A673 (cell line): Measurements from ENCODE around the gene OR6K3. TPM values are rescaled to one million over a fixed set of nuclear protein-coding genes. Genes with fewer than 3 reads are reported as not detected.

Source experiments
- BruUV-seq: library from RNA; stranded (reverse); fragments of 400-500 nt; replicated peaks from 2 replicates; lab custom pipeline; 2021; lab: Mats Ljungman, UMichigan
- CTCF ChIA-PET: fragments of 300-600 bp; sonication (Branson Sonifier 250); formaldehyde crosslinking; loops from one replicate; lab custom pipeline; 2022; ENCODE audit warnings: antibody characterized with exemption; lab: Charles Lee
- POLR2A ChIA-PET: fragments of 300-600 bp; sonication (Branson Sonifier 250); formaldehyde crosslinking; loops from one replicate; lab custom pipeline; 2022; ENCODE audit warnings: antibody characterized with exemption; ENCODE audit not compliant: low non-redundant PET; lab: Charles Lee
- DNase-seq: peaks from one replicate; pipeline ENCODE4 v3.0.0-alpha.2; 2015; ENCODE audit warnings: low spot score
- H3K27ac ChIP-seq: fragments of 200-600 bp; sonication (generic); 2 replicates; pipeline ENCODE4 v1.5.1; 2016; ENCODE audit warnings: mixed run types, low read depth, mild to moderate bottlenecking, mixed read lengths, antibody characterized with exemption, low read length; ENCODE audit not compliant: poor library complexity, severe bottlenecking
- H3K27me3 ChIP-seq: fragments of 200-600 bp; sonication (generic); replicated peaks from 2 replicates; pipeline ENCODE4 v1.6.1; 2017; ENCODE audit warnings: mixed run types, low read depth, mild to moderate bottlenecking, mixed read lengths, antibody characterized with exemption, low read length; ENCODE audit not compliant: insufficient read depth, poor library complexity
- H3K36me3 ChIP-seq: fragments of 200-600 bp; sonication (generic); 2 replicates; pipeline ENCODE4 v1.6.1; 2016; ENCODE audit warnings: mixed run types, mild to moderate bottlenecking, mixed read lengths, antibody characterized with exemption, low read length; ENCODE audit not compliant: insufficient read depth, poor library complexity, severe bottlenecking
- H3K4me1 ChIP-seq: fragments of 200-600 bp; sonication (generic); 2 replicates; pipeline ENCODE4 v1.6.1; 2017; ENCODE audit warnings: mixed run types, mild to moderate bottlenecking, mixed read lengths, antibody characterized with exemption, low read length; ENCODE audit not compliant: insufficient read depth, poor library complexity, severe bottlenecking
- H3K4me3 ChIP-seq: fragments of 200-600 bp; sonication (generic); 2 replicates; pipeline ENCODE4 v1.5.1; 2016; ENCODE audit warnings: low read depth, mixed run types, mild to moderate bottlenecking, mixed read lengths, low read length; ENCODE audit not compliant: poor library complexity, severe bottlenecking
- H3K9me3 ChIP-seq: fragments of 200-600 bp; sonication (generic); 2 replicates; pipeline ENCODE4 v1.6.1; 2016; ENCODE audit warnings: mixed run types, low read depth, mild to moderate bottlenecking, mixed read lengths, antibody characterized with exemption, low read length; ENCODE audit not compliant: poor library complexity, severe bottlenecking
- EZH2 ChIP-seq: fragments of 200-600 bp; sonication (generic); IDR thresholded peaks from 2 replicates; pipeline ENCODE4 v1.6.1; 2017; ENCODE audit warnings: borderline replicate concordance, low read depth, mild to moderate bottlenecking, mixed read lengths, antibody characterized with exemption, low read length; ENCODE audit not compliant: poor library complexity, severe bottlenecking
- intact Hi-C: fragments of 100-400 bp; cut with micrococcal nuclease; formaldehyde crosslinking; loops from one replicate; pipeline ENCODE4 v1.10.0; 2022; ENCODE audit not compliant: unreplicated experiment
- total RNA-seq: library from RNA; stranded (reverse); gene quantifications from 2 replicates; pipeline ENCODE4 v1.2.3, GENCODE V29; 2021
- TF ChIP-seq, protein P1 (sequence below): fragments of 300-800, 200-600 bp; sonication (generic); conservative IDR thresholded peaks from 2 replicates; pipeline ENCODE4 v1.5.1; 2017; ENCODE audit warnings: low read depth, mild to moderate bottlenecking, antibody characterized with exemption, low read length, moderate library complexity, mixed read lengths

The OR6K3 gene
- total RNA-seq, 1 experiment from 2014 or later = not detected

DNA sequence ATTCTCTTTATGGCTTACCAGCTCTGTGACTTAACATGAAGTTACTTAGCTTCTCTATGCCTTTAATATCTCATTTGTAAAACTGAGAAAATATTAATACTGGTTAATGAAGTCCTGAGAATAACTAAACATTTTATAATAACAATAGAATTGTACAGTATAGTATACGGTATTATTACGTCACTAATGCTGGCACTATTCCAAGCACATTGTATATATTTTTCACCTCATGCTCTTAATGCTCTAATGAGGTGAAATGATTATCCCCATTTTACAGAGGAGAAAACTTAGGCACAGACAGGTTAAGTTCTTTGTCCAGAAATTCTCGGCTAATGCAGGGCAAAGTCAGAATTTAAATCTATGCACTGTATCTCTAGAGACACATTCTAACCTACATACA lies 856 bp downstream of the OR6K3 start:
- H3K27ac ChIP-seq = no peak overlapping the region
- no TSS peak for BruUV-seq
- H3K4me3 ChIP-seq = no peak overlapping the region
- H3K4me1 ChIP-seq = no peaks in the 10 kb centered on the region
- peaks cover 31% of the 10 kb centered on the region for H3K27me3 ChIP-seq
- ChIA-PET CTCF (no interaction called here), POLR2A (no interaction called here)
- no peaks in the 10 kb centered on the region for H3K9me3 ChIP-seq
- DNase-seq = no peak
- TF ChIP-seq EZH2 = no peak
- TF ChIP-seq, protein P1, sequence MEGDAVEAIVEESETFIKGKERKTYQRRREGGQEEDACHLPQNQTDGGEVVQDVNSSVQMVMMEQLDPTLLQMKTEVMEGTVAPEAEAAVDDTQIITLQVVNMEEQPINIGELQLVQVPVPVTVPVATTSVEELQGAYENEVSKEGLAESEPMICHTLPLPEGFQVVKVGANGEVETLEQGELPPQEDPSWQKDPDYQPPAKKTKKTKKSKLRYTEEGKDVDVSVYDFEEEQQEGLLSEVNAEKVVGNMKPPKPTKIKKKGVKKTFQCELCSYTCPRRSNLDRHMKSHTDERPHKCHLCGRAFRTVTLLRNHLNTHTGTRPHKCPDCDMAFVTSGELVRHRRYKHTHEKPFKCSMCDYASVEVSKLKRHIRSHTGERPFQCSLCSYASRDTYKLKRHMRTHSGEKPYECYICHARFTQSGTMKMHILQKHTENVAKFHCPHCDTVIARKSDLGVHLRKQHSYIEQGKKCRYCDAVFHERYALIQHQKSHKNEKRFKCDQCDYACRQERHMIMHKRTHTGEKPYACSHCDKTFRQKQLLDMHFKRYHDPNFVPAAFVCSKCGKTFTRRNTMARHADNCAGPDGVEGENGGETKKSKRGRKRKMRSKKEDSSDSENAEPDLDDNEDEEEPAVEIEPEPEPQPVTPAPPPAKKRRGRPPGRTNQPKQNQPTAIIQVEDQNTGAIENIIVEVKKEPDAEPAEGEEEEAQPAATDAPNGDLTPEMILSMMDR = no peak
- intact Hi-C loops = no loop called here
- H3K36me3 ChIP-seq = no peaks in the 10 kb centered on the region

DNA sequence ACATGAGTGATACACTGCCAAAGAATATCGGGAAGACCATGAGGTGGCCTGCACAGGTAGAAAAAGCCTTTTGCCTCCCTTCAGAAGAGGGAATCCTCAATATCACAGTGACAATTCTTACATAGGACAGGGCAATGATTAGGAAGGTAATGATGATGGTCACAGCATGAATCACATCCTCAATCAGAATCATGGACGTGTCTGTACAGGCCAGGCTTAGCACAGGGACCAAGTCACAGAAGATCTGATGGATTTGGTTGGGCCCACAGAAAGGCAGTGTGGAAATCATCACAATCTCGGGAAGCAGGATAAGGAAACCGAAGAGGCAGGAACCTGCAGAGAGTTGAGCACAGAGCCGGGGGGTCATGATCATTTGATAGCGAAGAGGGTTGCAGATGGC lies 3.2 kb downstream of the OR6K3 start:
- peaks cover 38% of the 10 kb centered on the region for H3K27me3 ChIP-seq
- H3K4me3 ChIP-seq = no peak overlapping the region
- H3K4me1 ChIP-seq = no peaks in the 10 kb centered on the region
- ChIA-PET POLR2A (no interaction called here), CTCF (no interaction called here)
- H3K36me3 ChIP-seq = no peaks in the 10 kb centered on the region
- H3K9me3 ChIP-seq = no peaks in the 10 kb centered on the region
- H3K27ac ChIP-seq = no peak overlapping the region
- no peak for TF ChIP-seq EZH2
- TF ChIP-seq, protein P1 = no peak
- no peak for DNase-seq
- BruUV-seq = no TSS peak
- intact Hi-C loops = no loop called here

DNA sequence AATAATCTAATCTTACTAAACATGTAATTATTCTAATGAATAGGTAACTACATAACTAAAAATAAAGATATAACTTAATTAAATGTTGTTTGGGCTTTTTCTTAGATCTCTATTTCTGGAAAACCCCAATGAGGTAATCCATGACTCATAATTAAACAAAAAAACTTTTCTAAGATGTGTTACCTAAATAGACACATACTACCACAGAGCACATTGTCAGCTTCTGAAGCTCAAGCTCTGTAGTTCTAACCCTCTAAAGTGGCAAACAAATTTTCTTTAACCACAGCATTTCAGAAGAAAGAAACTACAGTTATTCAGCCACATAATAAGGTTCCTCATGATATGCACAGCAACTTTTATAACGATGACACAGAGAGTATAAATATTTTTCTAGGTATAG lies 4.2 kb downstream of the OR6K3 start:
- CTCF ChIA-PET = no interaction called here

More for the DNA sequence above, 4.2 kb downstream of the OR6K3 start:
- no peak for DNase-seq
- H3K4me1 ChIP-seq = no peaks in the 10 kb centered on the region
- H3K27ac ChIP-seq = no peak overlapping the region
- POLR2A ChIA-PET = no interaction called here
- no peaks in the 10 kb centered on the region for H3K36me3 ChIP-seq
- intact Hi-C loops = no loop called here
- H3K9me3 ChIP-seq = no peaks in the 10 kb centered on the region
- no peak overlapping the region for H3K4me3 ChIP-seq
- BruUV-seq = no TSS peak
- H3K27me3 ChIP-seq = peaks cover 39% of the 10 kb centered on the region
- TF ChIP-seq, protein P1 = no peak
- TF ChIP-seq EZH2 = no peak
